ENCODE data around the gene GRPEL1. TPM values are rescaled to one million over a fixed set of nuclear protein-coding genes. Genes with fewer than 3 reads are reported as not detected.

GRPEL1 gene
- polyA plus RNA-seq, 1 donor from 2014 or later = 28.5 TPM

GRCh38 chr4:7052923-7053715, 14.7 kb downstream of the GRPEL1 start:
- H3K9me2 ChIP-seq (ENCODE audit: insufficient read depth, low read length) = no peaks in the 10 kb centered on the region
- H3K9ac ChIP-seq (ENCODE audit: low read length) = no peak overlapping the region
- no peaks in the 10 kb centered on the region for H3F3A ChIP-seq (ENCODE audit: insufficient read depth, low read length, poor library complexity, severe bottlenecking)
- H3K27me3 ChIP-seq (ENCODE audit: insufficient read depth, low read depth, low read length) = no peaks in the 10 kb centered on the region
- H3K4me2 ChIP-seq (ENCODE audit: low read length) = no peak overlapping the region
- no peak overlapping the region for H2AFZ ChIP-seq (ENCODE audit: low read depth, low read length)
- H3K27ac ChIP-seq (ENCODE audit: low read length) = no peak overlapping the region
- TF ChIP-seq RAD21 (conservative IDR thresholded peaks at IDR 0.05) (no peak), REST (IDR thresholded peaks at IDR 0.05; ENCODE audit: borderline replicate concordance) (no peak), CTCF (IDR thresholded peaks at IDR 0.05; ENCODE audit: poor library complexity, severe bottlenecking) (no peak), POLR2AphosphoS5 (IDR thresholded peaks at IDR 0.05) (no peak), EZH2 (IDR thresholded peaks at IDR 0.05; ENCODE audit: borderline replicate concordance, insufficient read depth, low read length, poor library complexity, severe bottlenecking) (no peak), TAF1 (IDR thresholded peaks at IDR 0.05; ENCODE audit: low read depth) (no peak), MXI1 (conservative IDR thresholded peaks at IDR 0.05; ENCODE audit: poor library complexity, severe bottlenecking) (no peak), SMC3 (conservative IDR thresholded peaks at IDR 0.05; ENCODE audit: poor library complexity) (no peak), EP300 (conservative IDR thresholded peaks at IDR 0.05; ENCODE audit: poor library complexity, severe bottlenecking) (no peak)
- H3K9me3 ChIP-seq (ENCODE audit: low read length) = no peaks in the 10 kb centered on the region
- H3K4me3 ChIP-seq (ENCODE audit: low read length) = no peak overlapping the region
- no peaks in the 10 kb centered on the region for H4K20me1 ChIP-seq (ENCODE audit: insufficient read depth)
- H3K36me3 ChIP-seq (ENCODE audit: insufficient read depth, low read length) = peaks cover 11% of the 10 kb centered on the region
- H3K79me2 ChIP-seq (replicated peaks; ENCODE audit: insufficient read depth, low read length) = peaks cover 1% of the 10 kb centered on the region

- peaks cover 8% of the 10 kb centered on the region for H3K79me2 ChIP-seq (replicated peaks; ENCODE audit: insufficient read depth, low read length)
- H3K27ac ChIP-seq (ENCODE audit: low read length) = no peak overlapping the region
- no peak overlapping the region for H3K4me2 ChIP-seq (ENCODE audit: low read length)
Observed at GRCh38 chr4:7052313-7052712, 15.6 kb downstream of the GRPEL1 start.

More at GRCh38 chr4:7052313-7052712, 15.6 kb downstream of the GRPEL1 start:
- H3K4me3 ChIP-seq (ENCODE audit: low read length) = no peak overlapping the region
- no peaks in the 10 kb centered on the region for H3K9me2 ChIP-seq (ENCODE audit: insufficient read depth, low read length)
- no peaks in the 10 kb centered on the region for H3F3A ChIP-seq (ENCODE audit: insufficient read depth, low read length, poor library complexity, severe bottlenecking)
- H3K27me3 ChIP-seq (ENCODE audit: insufficient read depth, low read depth, low read length) = no peaks in the 10 kb centered on the region
- no peak overlapping the region for H2AFZ ChIP-seq (ENCODE audit: low read depth, low read length)
- H4K20me1 ChIP-seq (ENCODE audit: insufficient read depth) = no peaks in the 10 kb centered on the region
- TF ChIP-seq SMC3 (conservative IDR thresholded peaks at IDR 0.05; ENCODE audit: poor library complexity) (no peak), EZH2 (IDR thresholded peaks at IDR 0.05; ENCODE audit: borderline replicate concordance, insufficient read depth, low read length, poor library complexity, severe bottlenecking) (no peak), POLR2AphosphoS5 (IDR thresholded peaks at IDR 0.05) (no peak), RAD21 (conservative IDR thresholded peaks at IDR 0.05) (no peak), CTCF (IDR thresholded peaks at IDR 0.05; ENCODE audit: poor library complexity, severe bottlenecking) (no peak), TAF1 (IDR thresholded peaks at IDR 0.05; ENCODE audit: low read depth) (no peak)
- H3K9me3 ChIP-seq (ENCODE audit: low read length) = no peaks in the 10 kb centered on the region
- H3K36me3 ChIP-seq (ENCODE audit: insufficient read depth, low read length) = peaks cover 11% of the 10 kb centered on the region
- H3K9ac ChIP-seq (ENCODE audit: low read length) = no peak overlapping the region

All from neural cell (in vitro differentiated cells).